WTC11 (cell line): ENCODE measurements around the gene ANKRD29.
"Not testable (repeated sequence)": the region's sequence is repeated elsewhere in the genome, so short reads cannot be mapped to it uniquely, and the experiment has no call there.

ENCODE experiments used
- E2F1 ChIP-seq: sonication (generic); formaldehyde crosslinking; IDR thresholded peaks from 2 replicates; pipeline ENCODE4 v1.8.0; 2022; ENCODE audit warnings: mild to moderate bottlenecking, missing genetic modification reagents
- E2F5 ChIP-seq: sonication (generic); formaldehyde crosslinking; IDR thresholded peaks from 2 replicates; pipeline ENCODE4 v1.8.1; 2022; ENCODE audit warnings: mild to moderate bottlenecking, moderate library complexity, missing genetic modification reagents
- ERG ChIP-seq: fragments of 250-450 bp; sonication (Bioruptor Pico); IDR thresholded peaks from 2 replicates; pipeline ENCODE4 v1.8.0; 2021; ENCODE audit warnings: mild to moderate bottlenecking
- FOXK1 ChIP-seq: sonication (generic); formaldehyde crosslinking; IDR thresholded peaks from 2 replicates; pipeline ENCODE4 v1.8.0; 2022; ENCODE audit warnings: mild to moderate bottlenecking, moderate library complexity, missing genetic modification reagents
- MLX ChIP-seq: sonication (generic); formaldehyde crosslinking; IDR thresholded peaks from 2 replicates; pipeline ENCODE4 v1.8.1; 2023; ENCODE audit warnings: mild to moderate bottlenecking, missing genetic modification reagents, moderate library complexity
- SP1 ChIP-seq: sonication (generic); formaldehyde crosslinking; conservative IDR thresholded peaks from 2 replicates; pipeline ENCODE4 v1.8.1; 2022; ENCODE audit warnings: missing genetic modification reagents
- TF ChIP-seq, protein P1 (sequence below): fragments of 200-600 bp; IDR thresholded peaks from 2 replicates; pipeline ENCODE4 v1.8.0; 2022; ENCODE audit warnings: antibody characterized with exemption

DNA sequence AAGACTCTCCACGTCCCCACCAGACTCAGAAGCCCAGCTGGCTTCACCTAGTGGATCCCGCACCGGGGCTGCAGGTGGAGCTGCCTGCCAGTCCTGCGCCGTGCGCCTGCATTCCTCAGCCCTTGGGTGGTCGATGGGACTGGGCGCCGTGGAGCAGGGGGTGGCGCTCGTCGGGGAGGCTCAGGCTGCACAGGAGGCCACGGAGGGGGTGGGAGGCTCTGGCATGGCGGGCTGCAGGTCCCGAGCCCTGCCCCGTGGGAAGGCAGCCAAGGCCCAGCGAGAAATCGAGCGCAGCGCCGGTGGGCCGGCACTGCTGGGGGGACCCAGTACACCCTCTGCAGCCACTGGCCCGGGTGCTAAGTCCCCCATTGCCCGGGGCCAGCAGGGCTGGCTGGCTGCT is 85.2 kb downstream of the ANKRD29 start:
- TF ChIP-seq, protein P1, sequence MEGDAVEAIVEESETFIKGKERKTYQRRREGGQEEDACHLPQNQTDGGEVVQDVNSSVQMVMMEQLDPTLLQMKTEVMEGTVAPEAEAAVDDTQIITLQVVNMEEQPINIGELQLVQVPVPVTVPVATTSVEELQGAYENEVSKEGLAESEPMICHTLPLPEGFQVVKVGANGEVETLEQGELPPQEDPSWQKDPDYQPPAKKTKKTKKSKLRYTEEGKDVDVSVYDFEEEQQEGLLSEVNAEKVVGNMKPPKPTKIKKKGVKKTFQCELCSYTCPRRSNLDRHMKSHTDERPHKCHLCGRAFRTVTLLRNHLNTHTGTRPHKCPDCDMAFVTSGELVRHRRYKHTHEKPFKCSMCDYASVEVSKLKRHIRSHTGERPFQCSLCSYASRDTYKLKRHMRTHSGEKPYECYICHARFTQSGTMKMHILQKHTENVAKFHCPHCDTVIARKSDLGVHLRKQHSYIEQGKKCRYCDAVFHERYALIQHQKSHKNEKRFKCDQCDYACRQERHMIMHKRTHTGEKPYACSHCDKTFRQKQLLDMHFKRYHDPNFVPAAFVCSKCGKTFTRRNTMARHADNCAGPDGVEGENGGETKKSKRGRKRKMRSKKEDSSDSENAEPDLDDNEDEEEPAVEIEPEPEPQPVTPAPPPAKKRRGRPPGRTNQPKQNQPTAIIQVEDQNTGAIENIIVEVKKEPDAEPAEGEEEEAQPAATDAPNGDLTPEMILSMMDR: not testable (repeated sequence)
- TF ChIP-seq MLX (CRISPR knock-in tag); E2F1 (CRISPR knock-in tag); E2F5; FOXK1; SP1 (CRISPR knock-in tag); ERG (CRISPR knock-in tag): not testable (repeated sequence)
